Loucy (cell line): ENCODE results near the gene CCNJL.

Experiments used
- H2AFZ ChIP-seq: fragments of 200-600 bp; sonication (generic); 2 replicates; pipeline ENCODE4 v1.6.0; 2016; ENCODE audit warnings: antibody characterized with exemption, mild to moderate bottlenecking, low read length, moderate library complexity
- H3F3A ChIP-seq: fragments of 200-600 bp; 2 replicates; pipeline ENCODE4 v1.6.0; 2016; ENCODE audit warnings: antibody characterized with exemption, low read depth, mild to moderate bottlenecking
- H3K27me3 ChIP-seq: fragments of 200-600 bp; sonication (generic); 2 replicates; pipeline ENCODE4 v1.6.1; 2014; ENCODE audit warnings: low read length, mild to moderate bottlenecking; ENCODE audit not compliant: insufficient read depth, poor library complexity, severe bottlenecking
- H3K36me3 ChIP-seq: fragments of 200-600 bp; sonication (generic); 2 replicates; pipeline ENCODE4 v1.6.1; 2016; ENCODE audit warnings: low read length; ENCODE audit not compliant: insufficient read depth
- H3K4me1 ChIP-seq: fragments of 200-600 bp; sonication (generic); 2 replicates; pipeline ENCODE4 v1.5.1; 2014; ENCODE audit warnings: low read length, mild to moderate bottlenecking; ENCODE audit not compliant: insufficient read depth, poor library complexity, severe bottlenecking
- H3K4me2 ChIP-seq: fragments of 200-600 bp; sonication (generic); 2 replicates; pipeline ENCODE4 v1.6.0; 2014; ENCODE audit warnings: antibody characterized with exemption, low read length, low read depth, mild to moderate bottlenecking; ENCODE audit not compliant: poor library complexity, severe bottlenecking
- H3K4me3 ChIP-seq: fragments of 200-600 bp; sonication (generic); 2 replicates; pipeline ENCODE4 v1.5.1; 2014; ENCODE audit warnings: low read length, mild to moderate bottlenecking, mixed read lengths; ENCODE audit not compliant: poor library complexity, severe bottlenecking
- H3K79me2 ChIP-seq: fragments of 200-600 bp; sonication (generic); 2 replicates; pipeline ENCODE4 v1.6.1; 2014; ENCODE audit warnings: low read length; ENCODE audit not compliant: insufficient read depth
- H3K9ac ChIP-seq: fragments of 200-600 bp; sonication (generic); 2 replicates; pipeline ENCODE4 v1.6.0; 2014; ENCODE audit warnings: mild to moderate bottlenecking, low read depth, low read length, moderate library complexity; ENCODE audit not compliant: poor library complexity, severe bottlenecking
- H3K9me2 ChIP-seq: fragments of 200-600 bp; sonication (generic); replicated peaks from 2 replicates; pipeline ENCODE4 v1.6.1; 2016; ENCODE audit warnings: low read depth, low read length, mixed read lengths
- H3K9me3 ChIP-seq: fragments of 200-600 bp; sonication (generic); 2 replicates; pipeline ENCODE4 v1.6.1; 2014; ENCODE audit warnings: mild to moderate bottlenecking, antibody characterized with exemption, low read length, low read depth; ENCODE audit not compliant: insufficient read depth
- H4K20me1 ChIP-seq: fragments of 200-600 bp; sonication (generic); 2 replicates; pipeline ENCODE4 v1.6.0; 2014; ENCODE audit warnings: antibody characterized with exemption, low read length, mild to moderate bottlenecking; ENCODE audit not compliant: insufficient read depth, poor library complexity, severe bottlenecking
- EZH2phosphoT487 ChIP-seq: fragments of 200-600 bp; IDR thresholded peaks from 2 replicates; pipeline ENCODE4 v1.6.1; 2018; ENCODE audit warnings: antibody characterized with exemption, mild to moderate bottlenecking, moderate library complexity, borderline replicate concordance
- TF ChIP-seq, protein P1 (sequence below): fragments of 200-600 bp; sonication (generic); conservative IDR thresholded peaks from 2 replicates; pipeline ENCODE4 v1.5.1; 2014; ENCODE audit warnings: mild to moderate bottlenecking, antibody characterized with exemption, low read length

Gene CCNJL

DNA sequence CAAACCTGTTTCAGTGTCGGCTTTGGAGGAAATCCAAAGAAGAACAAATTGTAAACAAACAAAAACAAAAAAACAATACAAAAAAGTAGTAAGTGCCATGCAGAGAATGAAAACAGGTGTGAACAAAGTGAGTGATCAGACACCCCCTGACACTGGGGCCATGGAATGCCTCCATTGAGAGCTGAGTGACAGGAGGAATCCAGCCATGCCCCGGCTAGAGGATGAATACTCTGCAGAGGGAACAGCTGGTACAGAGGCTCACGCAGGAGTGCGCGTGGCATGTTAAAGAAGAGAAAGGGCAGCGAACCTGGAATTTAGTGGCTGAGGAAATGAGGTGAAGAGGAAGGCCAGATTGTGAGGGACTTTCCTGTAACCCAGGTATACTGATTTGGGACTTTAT lies 15.5 kb upstream of the CCNJL start:
- no peaks in the 10 kb centered on the region for H3F3A ChIP-seq
- no peaks in the 10 kb centered on the region for H3K27me3 ChIP-seq
- no peak overlapping the region for H3K9ac ChIP-seq
- H3K9me3 ChIP-seq, result no peaks in the 10 kb centered on the region
- H3K36me3 ChIP-seq, result no peaks in the 10 kb centered on the region
- H3K4me3 ChIP-seq, result no peak overlapping the region
- H3K4me2 ChIP-seq, result no peak overlapping the region
- H2AFZ ChIP-seq, result no peak overlapping the region
- H3K9me2 ChIP-seq, result no peaks in the 10 kb centered on the region
- no peaks in the 10 kb centered on the region for H3K79me2 ChIP-seq
- TF ChIP-seq EZH2phosphoT487, result no peak
- TF ChIP-seq, protein P1, sequence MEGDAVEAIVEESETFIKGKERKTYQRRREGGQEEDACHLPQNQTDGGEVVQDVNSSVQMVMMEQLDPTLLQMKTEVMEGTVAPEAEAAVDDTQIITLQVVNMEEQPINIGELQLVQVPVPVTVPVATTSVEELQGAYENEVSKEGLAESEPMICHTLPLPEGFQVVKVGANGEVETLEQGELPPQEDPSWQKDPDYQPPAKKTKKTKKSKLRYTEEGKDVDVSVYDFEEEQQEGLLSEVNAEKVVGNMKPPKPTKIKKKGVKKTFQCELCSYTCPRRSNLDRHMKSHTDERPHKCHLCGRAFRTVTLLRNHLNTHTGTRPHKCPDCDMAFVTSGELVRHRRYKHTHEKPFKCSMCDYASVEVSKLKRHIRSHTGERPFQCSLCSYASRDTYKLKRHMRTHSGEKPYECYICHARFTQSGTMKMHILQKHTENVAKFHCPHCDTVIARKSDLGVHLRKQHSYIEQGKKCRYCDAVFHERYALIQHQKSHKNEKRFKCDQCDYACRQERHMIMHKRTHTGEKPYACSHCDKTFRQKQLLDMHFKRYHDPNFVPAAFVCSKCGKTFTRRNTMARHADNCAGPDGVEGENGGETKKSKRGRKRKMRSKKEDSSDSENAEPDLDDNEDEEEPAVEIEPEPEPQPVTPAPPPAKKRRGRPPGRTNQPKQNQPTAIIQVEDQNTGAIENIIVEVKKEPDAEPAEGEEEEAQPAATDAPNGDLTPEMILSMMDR, result no peak
- no peaks in the 10 kb centered on the region for H4K20me1 ChIP-seq
- peaks cover 7% of the 10 kb centered on the region for H3K4me1 ChIP-seq

DNA sequence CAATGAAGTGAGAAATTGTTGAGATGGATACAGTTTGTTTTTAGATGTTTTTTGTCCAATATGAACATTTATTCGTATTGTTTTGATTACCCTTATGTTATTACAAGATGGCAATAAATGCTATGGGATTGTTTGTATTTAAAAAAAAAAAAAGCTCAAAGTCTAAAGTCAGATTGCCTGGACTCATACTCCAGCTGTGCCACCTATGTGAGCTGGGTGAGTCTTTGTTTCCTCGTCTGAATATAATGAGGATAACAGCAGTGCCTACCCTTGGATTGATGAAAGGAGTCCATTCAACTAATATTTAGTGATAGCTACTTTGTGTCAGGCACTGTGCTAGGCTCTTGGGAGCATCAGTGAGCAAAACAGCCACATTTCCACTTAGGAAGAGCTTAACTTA lies 14.6 kb upstream of the CCNJL start:
- Histone ChIP-seq H4K20me1 (no peaks in the 10 kb centered on the region), H3K4me3 (no peak overlapping the region), H3K9me3 (no peaks in the 10 kb centered on the region), H2AFZ (no peak overlapping the region), H3K36me3 (no peaks in the 10 kb centered on the region), H3K9me2 (no peaks in the 10 kb centered on the region), H3K79me2 (no peaks in the 10 kb centered on the region), H3K27me3 (no peaks in the 10 kb centered on the region), H3K4me1 (peaks cover 7% of the 10 kb centered on the region), H3K9ac (no peak overlapping the region), H3F3A (no peaks in the 10 kb centered on the region), H3K4me2 (no peak overlapping the region)
- no peak for TF ChIP-seq EZH2phosphoT487
- TF ChIP-seq, protein P1, result no peak

DNA sequence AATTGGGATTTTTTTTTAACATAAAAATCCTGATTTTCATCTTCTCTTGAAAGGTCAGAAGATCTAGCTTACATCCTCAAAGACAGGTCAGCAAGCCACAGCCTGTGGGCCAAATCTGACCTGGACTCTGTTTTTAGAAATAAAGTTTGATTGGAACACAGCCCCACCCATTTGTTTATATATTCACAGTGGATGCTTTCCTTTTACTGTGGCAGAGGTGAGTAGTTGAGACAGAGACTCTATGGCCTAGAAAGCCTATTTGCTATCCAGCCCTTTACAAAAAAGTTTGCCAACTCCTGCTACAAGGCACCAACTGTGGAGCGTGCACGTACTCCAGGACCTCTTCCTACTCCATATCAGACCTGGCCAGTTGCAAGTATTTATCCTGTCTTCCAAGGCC lies 13.4 kb upstream of the CCNJL start:
- Histone ChIP-seq H3K27me3 (no peaks in the 10 kb centered on the region), H3K79me2 (no peaks in the 10 kb centered on the region), H3K9me2 (no peaks in the 10 kb centered on the region), H2AFZ (no peak overlapping the region), H3F3A (no peaks in the 10 kb centered on the region), H3K9ac (no peak overlapping the region), H3K4me3 (no peak overlapping the region), H3K4me2 (no peak overlapping the region), H3K36me3 (no peaks in the 10 kb centered on the region), H3K9me3 (no peaks in the 10 kb centered on the region), H3K4me1 (peaks cover 7% of the 10 kb centered on the region), H4K20me1 (no peaks in the 10 kb centered on the region)
- TF ChIP-seq, protein P1, result no peak
- TF ChIP-seq EZH2phosphoT487, result no peak
